A549 treated with Mapracorat at 1 μM for 4 hours (cell line): ENCODE results near the gene SPACA6. TPM values are rescaled to one million over a fixed set of nuclear protein-coding genes. Genes with fewer than 3 reads are reported as not detected.

Source experiments
- total RNA-seq: library from RNA; stranded (reverse); fragments of 200-300 nt; extraction: Qiagen RNA extraction; gene quantifications from 5 replicates; pipeline ENCODE4 v1.2.3, GENCODE V29; 2022

SPACA6 gene, protein sequence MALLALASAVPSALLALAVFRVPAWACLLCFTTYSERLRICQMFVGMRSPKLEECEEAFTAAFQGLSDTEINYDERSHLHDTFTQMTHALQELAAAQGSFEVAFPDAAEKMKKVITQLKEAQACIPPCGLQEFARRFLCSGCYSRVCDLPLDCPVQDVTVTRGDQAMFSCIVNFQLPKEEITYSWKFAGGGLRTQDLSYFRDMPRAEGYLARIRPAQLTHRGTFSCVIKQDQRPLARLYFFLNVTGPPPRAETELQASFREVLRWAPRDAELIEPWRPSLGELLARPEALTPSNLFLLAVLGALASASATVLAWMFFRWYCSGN
- total RNA-seq: 10.2 to 20.1 TPM (median 13.4 TPM) in 5 replicates

DNA sequence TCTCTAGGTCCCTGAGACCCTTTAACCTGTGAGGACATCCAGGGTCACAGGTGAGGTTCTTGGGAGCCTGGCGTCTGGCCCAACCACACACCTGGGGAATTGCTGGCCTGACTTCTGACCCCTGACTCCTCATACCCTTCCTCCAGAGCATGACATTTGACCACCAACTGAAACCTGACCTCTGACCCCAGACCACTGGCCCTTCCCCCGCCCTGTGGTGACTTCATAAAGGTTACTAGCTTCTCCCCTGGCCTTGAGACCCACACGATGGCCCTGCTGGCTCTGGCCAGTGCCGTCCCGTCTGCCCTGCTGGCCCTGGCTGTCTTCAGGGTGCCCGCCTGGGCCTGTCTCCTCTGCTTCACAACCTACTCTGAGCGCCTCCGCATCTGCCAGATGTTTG is at the start of gene SPACA6:
TSS of gene SPACA6 (plus strand) at position 71 of the 400 bp plus-strand sequence. CDS start at position 268, 197 bp downstream.

GRCh38 chr19:51646730-51647129 is 46.4 kb upstream of the SPACA6 start, which contains the start of gene SIGLEC14:
Gene SIGLEC14, minus strand, starts transcription at chr19:51646825. Its CDS starts 66 bp downstream, at chr19:51646759.

GRCh38 chr19:51751655-51752054 is 58.5 kb downstream of the SPACA6 start, which contains the start of gene FPR1:
Gene FPR1, minus strand, starts transcription at chr19:51751878. Its CDS starts 4,884 bp downstream, at chr19:51746994.

Other genes starting within 250 kb of the SPACA6 start
- gene SIGLEC8, start 234.9 kb upstream of the SPACA6 start, total RNA-seq: not detected in 5 replicates
- gene CEACAM18, start 214.8 kb upstream of the SPACA6 start, total RNA-seq: not detected in 5 replicates
- gene SIGLEC12, start 191.5 kb upstream of the SPACA6 start, total RNA-seq: not detected in 5 replicates
- not detected in 5 replicates for gene SIGLEC6, start 161.7 kb upstream of the SPACA6 start, total RNA-seq
- 3.2 to 5.1 TPM (median 4.1 TPM) in 5 replicates for gene ZNF175, start 122.0 kb upstream of the SPACA6 start, total RNA-seq
- not detected in 5 replicates for gene SIGLEC5, start 62.9 kb upstream of the SPACA6 start, total RNA-seq
- gene SIGLEC14, start 46.5 kb upstream of the SPACA6 start, total RNA-seq: 0.08 to 0.20 TPM in 2 of 5 replicates, not detected in the others
- gene HAS1, start 30.7 kb downstream of the SPACA6 start, total RNA-seq: not detected in 5 replicates
- 0.11 to 0.24 TPM (median 0.14 TPM) in 5 replicates for gene FPR1, start 58.5 kb downstream of the SPACA6 start, total RNA-seq
- gene FPR2, start 67.8 kb downstream of the SPACA6 start, total RNA-seq: not detected in 5 replicates
- not detected in 5 replicates for gene FPR3, start 101.8 kb downstream of the SPACA6 start, total RNA-seq
- gene ZNF577, start 194.6 kb downstream of the SPACA6 start, total RNA-seq: 0.06 TPM in 1 of 5 replicates, not detected in the others
- gene ZNF649, start 211.7 kb downstream of the SPACA6 start, total RNA-seq: 0.11 to 0.31 TPM (median 0.12 TPM) in 5 replicates
- gene ZNF613, start 234.1 kb downstream of the SPACA6 start, total RNA-seq: 0.97 to 1.8 TPM (median 1.0 TPM) in 5 replicates